Panc1 (cell line): ENCODE results near the gene KATNAL1. TPM values are rescaled to one million over a fixed set of nuclear protein-coding genes. Genes with fewer than 3 reads are reported as not detected.

Source experiments
- ATAC-seq: fragments of 200-7000 bp; cut with Tn5 transposase; 2 replicates; pipeline ENCODE4 v1.9.1; 2020; ENCODE audit warnings: mild to moderate bottlenecking, moderate library complexity
- BruUV-seq: library from RNA; stranded (reverse); fragments of 400-500 nt; replicated peaks from 2 replicates; lab custom pipeline; 2021; lab: Mats Ljungman, UMichigan
- CTCF ChIA-PET: fragments of 300-600 bp; sonication (Branson Sonifier 250); formaldehyde crosslinking; loops from one replicate; lab custom pipeline; 2022; ENCODE audit warnings: antibody characterized with exemption; lab: Charles Lee
- POLR2A ChIA-PET: fragments of 300-600 bp; sonication (Branson Sonifier 250); formaldehyde crosslinking; loops from one replicate; lab custom pipeline; 2022; ENCODE audit warnings: antibody characterized with exemption; lab: Charles Lee
- DNase-seq: peaks from one replicate; pipeline ENCODE4 v3.0.0-alpha.2; 2010; ENCODE audit warnings: low read depth, low spot score
- H3K27ac ChIP-seq: 2 replicates; pipeline ENCODE4 v1.5.1; 2011; ENCODE audit warnings: mild to moderate bottlenecking, low read length, inconsistent platforms
- H3K27me3 ChIP-seq: fragments of 200-500 bp; sonication (Bioruptor generic); 2 replicates; pipeline ENCODE4 v1.6.0; 2014; ENCODE audit warnings: low read length, inconsistent platforms; ENCODE audit not compliant: control insufficient read depth, insufficient read depth
- H3K36me3 ChIP-seq: fragments of 200-500 bp; sonication (Bioruptor generic); 2 replicates; pipeline ENCODE4 v1.5.1; 2014; ENCODE audit warnings: inconsistent platforms, mild to moderate bottlenecking, low read length, moderate library complexity; ENCODE audit not compliant: control insufficient read depth, insufficient read depth
- H3K4me1 ChIP-seq: 2 replicates; pipeline ENCODE4 v1.5.1; 2011; ENCODE audit warnings: inconsistent platforms, mild to moderate bottlenecking, low read length, moderate library complexity; ENCODE audit not compliant: control insufficient read depth, insufficient read depth
- H3K4me3 ChIP-seq, 2 experiments: 2 replicates each; pipeline ENCODE4 v1.5.1; 2011 to 2012; ENCODE audit warnings: low read depth in 2 of 2, low read length in 2 of 2, mild to moderate bottlenecking in 2 of 2, inconsistent platforms in 1 of 2, moderate library complexity in 1 of 2
- H3K9me3 ChIP-seq: fragments of 200-500 bp; sonication (Bioruptor generic); 2 replicates; pipeline ENCODE4 v1.5.1; 2014; ENCODE audit warnings: low read depth, mild to moderate bottlenecking, inconsistent platforms, low read length, moderate library complexity; ENCODE audit not compliant: control insufficient read depth, insufficient read depth
- POLR2AphosphoS5 ChIP-seq: IDR thresholded peaks from 2 replicates; pipeline ENCODE4 v1.6.1; 2012; ENCODE audit warnings: mild to moderate bottlenecking, low read depth, low read length, moderate library complexity
- SIN3A ChIP-seq: IDR thresholded peaks from 2 replicates; pipeline ENCODE4 v1.6.1; 2012; ENCODE audit warnings: low read depth, mild to moderate bottlenecking, low read length, moderate library complexity, borderline replicate concordance; ENCODE audit not compliant: insufficient read depth
- TCF7L2 ChIP-seq: IDR thresholded peaks from 2 replicates; pipeline ENCODE4 v1.6.1; 2011; ENCODE audit warnings: mild to moderate bottlenecking, low read depth, low read length, inconsistent platforms
- in situ Hi-C: cut with HindIII; loops from 2 replicates; pipeline ENCODE4 v1.10.0; 2016; ENCODE audit warnings: low sequenced_read_pairs, low pct_unique_long_range_greater_than_20kb
- intact Hi-C: fragments of 100-400 bp; cut with micrococcal nuclease; formaldehyde crosslinking; loops from one replicate; pipeline ENCODE4 v1.10.0; 2022; ENCODE audit not compliant: unreplicated experiment
- total RNA-seq: library from RNA; stranded (reverse); gene quantifications from one replicate; pipeline ENCODE4 v1.2.1, GENCODE V29; 2021; ENCODE audit not compliant: unreplicated experiment
- TF ChIP-seq, protein P1 (sequence below): fragments of 450-650 bp; IDR thresholded peaks from 2 replicates; pipeline ENCODE4 v1.5.1; 2017; ENCODE audit warnings: mild to moderate bottlenecking
- TF ChIP-seq, protein P2 (sequence below), 2 experiments: IDR thresholded peaks; 2 replicates each; pipeline ENCODE4 v1.6.1; 2011 to 2012; ENCODE audit warnings: low read depth in 2 of 2, control low read depth in 1 of 2, low read length in 1 of 2, mild to moderate bottlenecking in 1 of 2, moderate library complexity in 1 of 2; ENCODE audit not compliant: insufficient read depth in 1 of 2

The KATNAL1 gene
- total RNA-seq, 1 experiment from 2014 or later = 34.3 TPM

DNA sequence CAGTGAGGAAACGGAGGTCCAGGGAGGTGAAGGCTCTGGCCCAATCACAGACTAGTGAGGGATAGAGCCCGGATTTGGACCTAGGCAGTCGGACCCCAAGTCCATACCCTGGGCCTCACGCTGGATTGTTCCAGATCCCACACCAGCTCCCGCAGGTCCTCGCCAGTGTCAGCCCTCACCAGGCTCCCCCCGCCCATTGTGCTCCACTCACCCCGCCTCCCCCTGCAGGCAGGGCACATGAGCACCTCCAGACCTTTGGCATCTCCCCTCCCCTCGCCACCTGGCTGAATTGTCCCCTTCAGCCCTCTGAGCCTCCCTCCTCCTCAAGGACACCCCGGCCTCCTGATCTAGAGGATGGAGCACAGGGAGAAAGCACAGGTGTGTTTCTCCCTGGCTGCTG, 152.4 kb downstream of the KATNAL1 start:
- ATAC-seq = no peak
- TF ChIP-seq POLR2AphosphoS5 (no peak), SIN3A (no peak), TCF7L2 (no peak)
- TF ChIP-seq, protein P1, sequence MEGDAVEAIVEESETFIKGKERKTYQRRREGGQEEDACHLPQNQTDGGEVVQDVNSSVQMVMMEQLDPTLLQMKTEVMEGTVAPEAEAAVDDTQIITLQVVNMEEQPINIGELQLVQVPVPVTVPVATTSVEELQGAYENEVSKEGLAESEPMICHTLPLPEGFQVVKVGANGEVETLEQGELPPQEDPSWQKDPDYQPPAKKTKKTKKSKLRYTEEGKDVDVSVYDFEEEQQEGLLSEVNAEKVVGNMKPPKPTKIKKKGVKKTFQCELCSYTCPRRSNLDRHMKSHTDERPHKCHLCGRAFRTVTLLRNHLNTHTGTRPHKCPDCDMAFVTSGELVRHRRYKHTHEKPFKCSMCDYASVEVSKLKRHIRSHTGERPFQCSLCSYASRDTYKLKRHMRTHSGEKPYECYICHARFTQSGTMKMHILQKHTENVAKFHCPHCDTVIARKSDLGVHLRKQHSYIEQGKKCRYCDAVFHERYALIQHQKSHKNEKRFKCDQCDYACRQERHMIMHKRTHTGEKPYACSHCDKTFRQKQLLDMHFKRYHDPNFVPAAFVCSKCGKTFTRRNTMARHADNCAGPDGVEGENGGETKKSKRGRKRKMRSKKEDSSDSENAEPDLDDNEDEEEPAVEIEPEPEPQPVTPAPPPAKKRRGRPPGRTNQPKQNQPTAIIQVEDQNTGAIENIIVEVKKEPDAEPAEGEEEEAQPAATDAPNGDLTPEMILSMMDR = no peak
- TF ChIP-seq, protein P2, sequence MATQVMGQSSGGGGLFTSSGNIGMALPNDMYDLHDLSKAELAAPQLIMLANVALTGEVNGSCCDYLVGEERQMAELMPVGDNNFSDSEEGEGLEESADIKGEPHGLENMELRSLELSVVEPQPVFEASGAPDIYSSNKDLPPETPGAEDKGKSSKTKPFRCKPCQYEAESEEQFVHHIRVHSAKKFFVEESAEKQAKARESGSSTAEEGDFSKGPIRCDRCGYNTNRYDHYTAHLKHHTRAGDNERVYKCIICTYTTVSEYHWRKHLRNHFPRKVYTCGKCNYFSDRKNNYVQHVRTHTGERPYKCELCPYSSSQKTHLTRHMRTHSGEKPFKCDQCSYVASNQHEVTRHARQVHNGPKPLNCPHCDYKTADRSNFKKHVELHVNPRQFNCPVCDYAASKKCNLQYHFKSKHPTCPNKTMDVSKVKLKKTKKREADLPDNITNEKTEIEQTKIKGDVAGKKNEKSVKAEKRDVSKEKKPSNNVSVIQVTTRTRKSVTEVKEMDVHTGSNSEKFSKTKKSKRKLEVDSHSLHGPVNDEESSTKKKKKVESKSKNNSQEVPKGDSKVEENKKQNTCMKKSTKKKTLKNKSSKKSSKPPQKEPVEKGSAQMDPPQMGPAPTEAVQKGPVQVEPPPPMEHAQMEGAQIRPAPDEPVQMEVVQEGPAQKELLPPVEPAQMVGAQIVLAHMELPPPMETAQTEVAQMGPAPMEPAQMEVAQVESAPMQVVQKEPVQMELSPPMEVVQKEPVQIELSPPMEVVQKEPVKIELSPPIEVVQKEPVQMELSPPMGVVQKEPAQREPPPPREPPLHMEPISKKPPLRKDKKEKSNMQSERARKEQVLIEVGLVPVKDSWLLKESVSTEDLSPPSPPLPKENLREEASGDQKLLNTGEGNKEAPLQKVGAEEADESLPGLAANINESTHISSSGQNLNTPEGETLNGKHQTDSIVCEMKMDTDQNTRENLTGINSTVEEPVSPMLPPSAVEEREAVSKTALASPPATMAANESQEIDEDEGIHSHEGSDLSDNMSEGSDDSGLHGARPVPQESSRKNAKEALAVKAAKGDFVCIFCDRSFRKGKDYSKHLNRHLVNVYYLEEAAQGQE (IDR thresholded peaks at IDR 0.05; ENCODE audit: insufficient read depth in 1 of 2, low read depth in 2 of 2, low read length in 1 of 2) = no peak
- ChIA-PET POLR2A (no interaction called here), CTCF (no interaction called here)
- Histone ChIP-seq H3K4me1 (no peaks in the 10 kb centered on the region), H3K4me3 (no peak overlapping the region), H3K27ac (no peak overlapping the region), H3K9me3 (no peaks in the 10 kb centered on the region), H3K36me3 (no peaks in the 10 kb centered on the region), H3K27me3 (no peaks in the 10 kb centered on the region)
- intact Hi-C loops = no loop called here
- BruUV-seq = no TSS peak
- DNase-seq = no peak
- in situ Hi-C loops = no loop called here

DNA sequence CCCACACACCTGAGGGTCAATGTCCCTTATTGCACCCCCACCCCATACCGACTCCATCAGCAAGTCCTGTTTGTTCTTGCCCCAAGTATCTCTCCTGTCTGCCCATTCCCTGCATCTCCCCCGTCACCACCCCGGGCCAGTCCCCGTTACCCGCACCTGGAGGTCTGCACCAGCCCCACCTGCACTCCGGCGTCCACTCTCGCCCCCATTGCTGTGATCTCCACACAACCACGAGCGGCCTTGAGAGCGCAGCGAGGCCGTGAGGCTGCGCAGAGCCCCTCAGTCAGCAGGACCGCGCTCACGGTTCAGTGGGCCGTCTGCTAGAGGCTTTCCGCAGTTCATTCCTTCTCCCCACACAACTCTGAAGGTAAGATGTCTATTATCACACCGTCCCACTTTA, 152.8 kb downstream of the KATNAL1 start:
- ChIA-PET CTCF (no interaction called here), POLR2A (no interaction called here)
- in situ Hi-C loops = no loop called here
- Histone ChIP-seq H3K9me3 (no peaks in the 10 kb centered on the region), H3K4me1 (no peaks in the 10 kb centered on the region), H3K27ac (no peak overlapping the region), H3K36me3 (no peaks in the 10 kb centered on the region), H3K27me3 (no peaks in the 10 kb centered on the region), H3K4me3 (no peak overlapping the region)
- BruUV-seq = no TSS peak
- DNase-seq = no peak
- ATAC-seq = no peak
- no peak for TF ChIP-seq TCF7L2
- TF ChIP-seq POLR2AphosphoS5 = no peak
- TF ChIP-seq, protein P1 = no peak
- TF ChIP-seq, protein P2 (IDR thresholded peaks at IDR 0.05; ENCODE audit: insufficient read depth in 1 of 2, low read depth in 2 of 2, low read length in 1 of 2) = no peak
- TF ChIP-seq SIN3A = no peak
- intact Hi-C loops = no loop called here
